ENCODE results near the gene EVL.

Gene EVL

DNA sequence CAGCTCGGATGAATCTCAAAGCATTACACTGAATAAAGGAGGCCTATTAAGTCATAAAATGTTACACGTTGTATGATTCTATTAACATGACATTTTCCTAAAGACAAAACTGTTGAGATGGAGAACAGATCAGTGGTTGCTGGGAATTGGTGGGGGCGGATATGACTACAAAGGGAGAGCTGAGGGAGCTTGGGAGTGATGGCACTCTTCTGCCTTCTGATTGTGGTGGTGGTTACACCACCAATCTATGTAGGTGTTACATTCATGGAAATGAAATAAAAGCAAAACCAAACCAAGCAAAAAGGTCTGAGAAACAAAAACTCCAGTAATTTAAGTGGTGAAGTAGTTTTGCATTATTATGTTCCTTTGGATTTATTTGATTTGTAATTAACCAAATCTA, 16.4 kb upstream of the EVL start:
- DNase-seq (ENCODE audit: low read depth), result no peak
- TF ChIP-seq CTCF (IDR thresholded peaks at IDR 0.05; ENCODE audit: control insufficient read depth, extremely low read depth, insufficient read depth), result no peak
- H3K4me3 ChIP-seq (ENCODE audit: low read depth, low read length), result no peak overlapping the region

DNA sequence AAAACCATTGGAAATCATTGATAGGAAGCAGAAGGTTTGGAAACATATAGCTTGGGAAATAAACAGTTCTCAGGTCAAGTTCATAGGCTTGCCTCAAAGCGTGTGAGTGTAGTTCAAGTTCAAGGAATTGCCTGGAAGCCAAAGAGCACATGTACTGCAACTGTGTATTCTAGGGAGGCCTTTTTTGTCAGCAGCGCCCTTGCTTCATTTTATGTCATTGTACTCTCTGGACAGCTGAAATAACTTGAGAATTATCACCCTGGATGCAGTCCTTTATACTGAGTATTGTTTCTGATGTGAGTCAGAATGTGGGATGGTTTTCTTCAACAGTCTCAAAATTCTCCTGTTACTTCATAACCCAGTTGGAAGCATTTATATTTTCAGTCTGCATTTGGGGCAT, 16.0 kb upstream of the EVL start:
- DNase-seq (ENCODE audit: low read depth), result no peak
- no peak for TF ChIP-seq CTCF (IDR thresholded peaks at IDR 0.05; ENCODE audit: control insufficient read depth, extremely low read depth, insufficient read depth)
- H3K4me3 ChIP-seq (ENCODE audit: low read depth, low read length), result no peak overlapping the region

DNA sequence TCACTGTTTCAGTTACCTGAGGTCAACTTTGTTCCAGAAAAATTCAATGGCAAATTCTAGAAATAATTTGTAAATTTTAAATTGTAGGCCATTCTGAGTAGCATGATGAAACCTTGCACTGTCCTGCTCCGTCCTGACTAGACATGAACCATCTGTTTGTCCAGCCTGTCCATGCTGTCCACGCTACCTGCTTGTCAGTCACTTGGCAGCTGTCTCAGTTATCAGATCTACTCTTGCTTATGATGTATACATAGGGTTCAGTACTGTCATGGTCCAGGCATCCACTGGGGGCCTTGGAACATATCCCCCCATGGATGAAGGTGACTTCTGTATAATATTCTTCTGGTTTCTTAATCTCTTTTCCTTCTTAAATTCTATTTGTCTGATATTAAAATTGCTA, 14.1 kb upstream of the EVL start:
- DNase-seq (ENCODE audit: low read depth), result no peak
- TF ChIP-seq CTCF (IDR thresholded peaks at IDR 0.05; ENCODE audit: control insufficient read depth, extremely low read depth, insufficient read depth), result no peak

GRCh38 chr14:100051543-100051942, 13.7 kb upstream of the EVL start:
- no peak for TF ChIP-seq CTCF (IDR thresholded peaks at IDR 0.05; ENCODE audit: control insufficient read depth, extremely low read depth, insufficient read depth)
- no peak for DNase-seq (ENCODE audit: low read depth)
- no peak overlapping the region for H3K4me3 ChIP-seq (ENCODE audit: low read depth, low read length)

More for the DNA sequence above, 14.1 kb upstream of the EVL start:
- no peak overlapping the region for H3K4me3 ChIP-seq (ENCODE audit: low read depth, low read length)

GRCh38 chr14:100052819-100053218, 12.4 kb upstream of the EVL start:
- no peak for DNase-seq (ENCODE audit: low read depth)
- no peak for TF ChIP-seq CTCF (IDR thresholded peaks at IDR 0.05; ENCODE audit: control insufficient read depth, extremely low read depth, insufficient read depth)
- no peak overlapping the region for H3K4me3 ChIP-seq (ENCODE audit: low read depth, low read length)

DNA sequence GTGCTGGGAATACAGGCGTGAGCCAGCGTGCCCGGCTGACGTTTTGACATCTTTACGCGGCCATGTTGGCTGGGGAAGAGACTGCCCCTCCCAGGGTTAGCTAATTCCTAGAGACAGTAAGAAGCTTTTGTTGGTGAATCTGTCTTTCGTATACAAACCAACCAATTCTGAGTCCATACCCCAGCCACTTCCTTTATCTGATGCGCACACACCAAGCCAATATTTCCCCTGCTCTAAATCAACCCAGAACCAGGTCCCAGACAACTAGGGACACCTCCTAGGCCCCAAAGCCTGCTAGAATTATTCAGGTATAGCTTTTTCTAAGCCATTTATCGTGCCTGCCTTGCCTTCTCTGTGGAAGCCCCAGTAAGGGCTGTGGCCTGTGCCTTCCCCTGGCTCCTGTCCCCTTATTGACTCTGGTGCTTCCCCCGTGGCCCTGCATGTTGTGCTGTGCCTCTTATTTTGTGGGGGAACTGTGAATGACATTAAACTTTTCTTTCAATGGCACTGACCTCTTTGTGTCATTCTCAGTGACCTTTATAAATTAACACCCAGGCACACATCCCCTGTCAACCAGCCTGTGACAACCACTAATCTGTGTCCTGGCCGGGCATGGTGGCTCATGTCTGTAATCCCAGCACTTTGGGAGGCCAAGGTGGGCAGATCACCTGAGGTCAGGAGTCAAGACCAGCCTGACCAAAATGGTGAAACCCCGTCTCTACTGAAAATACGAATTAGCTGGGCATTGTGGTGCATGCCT, 10.7 kb upstream of the EVL start:
- DNase-seq (ENCODE audit: low read depth), result no peak
- no peak for TF ChIP-seq CTCF (IDR thresholded peaks at IDR 0.05; ENCODE audit: control insufficient read depth, extremely low read depth, insufficient read depth)
- H3K4me3 ChIP-seq (ENCODE audit: low read depth, low read length), result no peak overlapping the region

DNA sequence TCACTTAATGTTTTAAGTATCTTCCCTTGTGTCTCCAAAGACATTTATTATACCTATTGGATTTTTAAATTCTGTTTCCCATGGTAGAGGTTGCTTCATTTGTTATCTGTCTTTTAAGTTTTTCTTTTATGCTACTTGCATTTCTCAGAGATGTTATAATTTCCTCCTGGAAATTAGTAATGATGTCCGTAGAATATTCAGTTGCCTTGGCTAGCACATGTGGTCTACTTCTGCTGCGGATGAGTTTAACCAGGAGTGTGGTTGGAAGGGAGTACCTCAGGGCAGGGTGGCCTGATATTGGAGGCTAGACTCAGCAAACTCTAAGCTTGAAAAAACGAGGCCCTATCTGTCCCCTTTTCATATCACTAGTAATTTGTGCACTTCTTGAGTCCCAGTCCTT, 8.8 kb upstream of the EVL start:
- H3K4me3 ChIP-seq (ENCODE audit: low read depth, low read length), result no peak overlapping the region
- no peak for DNase-seq (ENCODE audit: low read depth)
- TF ChIP-seq CTCF (IDR thresholded peaks at IDR 0.05; ENCODE audit: control insufficient read depth, extremely low read depth, insufficient read depth), result no peak

All from LNCaP clone FGC (cell line).